H1 (cell line): Measurements from ENCODE around the gene ERICH6. TPM values are rescaled to one million over a fixed set of nuclear protein-coding genes. Genes with fewer than 3 reads are reported as not detected.

Experiments
- CTCF ChIA-PET: fragments of 300-600 bp; sonication (Branson Sonifier 250); formaldehyde crosslinking; loops from one replicate; lab custom pipeline; 2021; ENCODE audit not compliant: partially characterized antibody; lab: Charles Lee
- POLR2A ChIA-PET: fragments of 300-600 bp; sonication (Branson Sonifier 250); formaldehyde crosslinking; loops from one replicate; lab custom pipeline; 2021; ENCODE audit warnings: inconsistent platforms; ENCODE audit not compliant: partially characterized antibody; lab: Charles Lee
- DNase-seq, 2 experiments: peaks; one replicate each; pipeline versions ENCODE4 v3.0.0 to v3.0.0-alpha.2; 2010 to 2022; ENCODE audit warnings: low spot score in 2 of 2, low read depth in 1 of 2, mixed read lengths in 1 of 2
- FAIRE-seq: peaks from 2 replicates; lab custom pipeline; 2011; peaks lifted over from hg19 to GRCh38; lab: Jason Lieb, UNC
- H2AFZ ChIP-seq: 2 replicates; pipeline ENCODE4 v1.8.1; 2012; ENCODE audit warnings: low read length, inconsistent platforms
- H2AK5ac ChIP-seq: 2 replicates; pipeline ENCODE4 v1.6.1; 2013; ENCODE audit warnings: low read depth, low read length
- H2BK120ac ChIP-seq: replicated peaks from 2 replicates; pipeline ENCODE3; 2013; ENCODE audit warnings: low read depth, low read length, inconsistent platforms
- H2BK12ac ChIP-seq: 2 replicates; pipeline ENCODE4 v1.6.1; 2013; ENCODE audit warnings: low read depth, low read length
- H2BK15ac ChIP-seq: 2 replicates; pipeline ENCODE4 v1.6.1; 2013; ENCODE audit warnings: low read length
- H2BK20ac ChIP-seq: 2 replicates; pipeline ENCODE4 v1.6.1; 2013; ENCODE audit warnings: low read length
- H2BK5ac ChIP-seq: 2 replicates; pipeline ENCODE4 v1.6.1; 2013; ENCODE audit warnings: low read depth, low read length
- H3K14ac ChIP-seq: 2 replicates; pipeline ENCODE4 v1.6.1; 2013; ENCODE audit warnings: inconsistent platforms; ENCODE audit not compliant: insufficient read length
- H3K18ac ChIP-seq: 2 replicates; pipeline ENCODE4 v1.6.1; 2013; ENCODE audit warnings: low read length; ENCODE audit errors: extremely low read depth
- H3K23ac ChIP-seq: 2 replicates; pipeline ENCODE4 v1.6.1; 2013; ENCODE audit warnings: inconsistent platforms; ENCODE audit not compliant: insufficient read length
- H3K23me2 ChIP-seq: 2 replicates; pipeline ENCODE4 v1.6.1; 2013; ENCODE audit warnings: low read depth, low read length
- H3K27ac ChIP-seq: 2 replicates; pipeline ENCODE4 v1.6.1; 2011; ENCODE audit warnings: low read depth, low read length, inconsistent platforms
- H3K27me3 ChIP-seq, 4 experiments: replicated peaks in 1 of 4; 1 replicate in 1 of 4; 2 replicates in 3 of 4; pipeline versions ENCODE4 v1.6.1 to v1.8.1; 2011 to 2013; ENCODE audit warnings: low read length in 3 of 4, mild to moderate bottlenecking in 3 of 4, inconsistent platforms in 2 of 4, mixed read lengths in 2 of 4, moderate library complexity in 1 of 4; ENCODE audit not compliant: control insufficient read depth in 3 of 4, insufficient read depth in 3 of 4; ENCODE audit errors: extremely low read depth in 1 of 4
- H3K36me3 ChIP-seq, 4 experiments: 2 replicates each; pipeline versions ENCODE4 v1.6.1 to v1.8.1; 2011 to 2013; ENCODE audit warnings: mild to moderate bottlenecking in 4 of 4, low read length in 3 of 4, moderate library complexity in 2 of 4, control low read depth in 1 of 4, inconsistent platforms in 1 of 4; ENCODE audit not compliant: insufficient read depth in 4 of 4, control insufficient read depth in 2 of 4
- H3K4ac ChIP-seq: replicated peaks from 2 replicates; pipeline ENCODE3; 2013; ENCODE audit warnings: low read length, low read depth, mixed read lengths, inconsistent platforms; ENCODE audit not compliant: insufficient read length
- H3K4me1 ChIP-seq, 4 experiments: replicated peaks in 1 of 4; 1 replicate in 1 of 4; 2 replicates in 3 of 4; pipeline versions ENCODE4 v1.6.1 to v1.8.1; 2011 to 2013; ENCODE audit warnings: low read length in 3 of 4, inconsistent platforms in 2 of 4, mixed read lengths in 1 of 4; ENCODE audit not compliant: insufficient read depth in 4 of 4, control insufficient read depth in 3 of 4
- H3K4me2 ChIP-seq, 2 experiments: 2 replicates each; pipeline versions ENCODE4 v1.6.1 to v1.8.1; 2011 to 2013; ENCODE audit warnings: low read depth in 2 of 2, low read length in 2 of 2, control low read depth in 1 of 2, inconsistent platforms in 1 of 2, mild to moderate bottlenecking in 1 of 2; ENCODE audit not compliant: insufficient read depth in 1 of 2
- H3K4me3 ChIP-seq, 4 experiments: fragments of 200-600, 300-600 bp in 1 of 4; sonication (generic), shearing (Covaris generic), sonication (Bioruptor Twin) in 1 of 4; 2 replicates each; pipeline versions ENCODE4 v1.5.1 to v1.8.1; 2011 to 2016; ENCODE audit warnings: low read length in 4 of 4, low read depth in 3 of 4, control low read depth in 2 of 4, inconsistent platforms in 2 of 4, mild to moderate bottlenecking in 2 of 4, mixed read lengths in 1 of 4, moderate library complexity in 1 of 4; ENCODE audit not compliant: insufficient read depth in 2 of 4; ENCODE audit errors: extremely low read depth in 1 of 4
- H3K56ac ChIP-seq: replicated peaks from 2 replicates; pipeline ENCODE3; 2013; ENCODE audit warnings: low read depth, mild to moderate bottlenecking, mixed read lengths, low read length, inconsistent platforms; ENCODE audit not compliant: insufficient read length
- H3K79me1 ChIP-seq: 2 replicates; pipeline ENCODE4 v1.6.1; 2013; ENCODE audit warnings: low read depth, low read length, control low read depth
- H3K79me2 ChIP-seq, 2 experiments: 2 replicates each; pipeline versions ENCODE4 v1.6.1 to v1.8.1; 2012 to 2013; ENCODE audit warnings: low read length in 2 of 2, mild to moderate bottlenecking in 2 of 2, inconsistent platforms in 1 of 2; ENCODE audit not compliant: insufficient read depth in 2 of 2, control insufficient read depth in 1 of 2
- H3K9ac ChIP-seq, 4 experiments: replicated peaks in 1 of 4; 1 replicate in 1 of 4; 2 replicates in 3 of 4; pipeline versions ENCODE4 v1.6.1 to v1.8.1; 2011 to 2013; ENCODE audit warnings: low read depth in 3 of 4, low read length in 3 of 4, control low read depth in 2 of 4, mild to moderate bottlenecking in 2 of 4, moderate library complexity in 2 of 4, inconsistent platforms in 1 of 4; ENCODE audit errors: extremely low read depth in 1 of 4
- H3K9me3 ChIP-seq, 2 experiments: 2 replicates each; pipeline versions ENCODE4 v1.6.1 to v1.8.1; 2012 to 2013; ENCODE audit warnings: mild to moderate bottlenecking in 2 of 2, moderate library complexity in 2 of 2, control low read depth in 1 of 2, inconsistent platforms in 1 of 2, low read depth in 1 of 2, low read length in 1 of 2, mixed read lengths in 1 of 2; ENCODE audit not compliant: insufficient read depth in 2 of 2
- H4K20me1 ChIP-seq, 2 experiments: replicated peaks in 1 of 2; 2 replicates each; pipeline versions ENCODE3 to v1.8.1; 2011 to 2013; ENCODE audit warnings: inconsistent platforms in 2 of 2, low read length in 2 of 2, mild to moderate bottlenecking in 1 of 2; ENCODE audit not compliant: insufficient read depth in 2 of 2, control insufficient read depth in 1 of 2
- H4K5ac ChIP-seq: 2 replicates; pipeline ENCODE4 v1.6.1; 2013; ENCODE audit warnings: low read length, low read depth, mixed read lengths, inconsistent platforms; ENCODE audit not compliant: insufficient read length
- H4K8ac ChIP-seq: 2 replicates; pipeline ENCODE4 v1.8.0; 2013; ENCODE audit warnings: mild to moderate bottlenecking, moderate library complexity, low read length, inconsistent platforms; ENCODE audit not compliant: insufficient read depth; ENCODE audit errors: extremely low read depth
- H4K91ac ChIP-seq: replicated peaks from 2 replicates; pipeline ENCODE3; 2013; ENCODE audit warnings: low read length, mixed read lengths, inconsistent platforms; ENCODE audit not compliant: insufficient read length
- BCL11A ChIP-seq, 2 experiments: IDR thresholded peaks; one replicate each; pipeline ENCODE4 v1.6.1; 2011; ENCODE audit warnings: low read depth in 2 of 2, low read length in 2 of 2, mild to moderate bottlenecking in 2 of 2
- BRCA1 ChIP-seq: IDR thresholded peaks from 2 replicates; pipeline ENCODE4 v1.6.1; 2012; ENCODE audit warnings: low read depth, low read length, improper control_type of control experiment
- CBX5 ChIP-seq: fragments of 300-800, 300-1000 bp; sonication (generic); IDR thresholded peaks from 2 replicates; pipeline ENCODE4 v1.7.1; 2016; ENCODE audit warnings: antibody characterized with exemption, low read length, low read depth
- CEBPB ChIP-seq: IDR thresholded peaks from 2 replicates; pipeline ENCODE4 v1.6.1; 2012; ENCODE audit warnings: low read depth, low read length
- CHD1 ChIP-seq: IDR thresholded peaks from 2 replicates; pipeline ENCODE4 v1.6.1; 2012; ENCODE audit warnings: low read depth, low read length, improper control_type of control experiment
- EZH2 ChIP-seq: fragments of 200-600 bp; sonication (generic); IDR thresholded peaks from 2 replicates; pipeline ENCODE4 v1.7.1; 2012; ENCODE audit warnings: low read depth, mild to moderate bottlenecking, moderate library complexity, low read length, inconsistent platforms; ENCODE audit not compliant: severe bottlenecking
- GABPA ChIP-seq: IDR thresholded peaks from 2 replicates; pipeline ENCODE4 v1.6.1; 2011; ENCODE audit warnings: mild to moderate bottlenecking, low read length, moderate library complexity, borderline replicate concordance; ENCODE audit not compliant: insufficient read depth
- GTF2F1 ChIP-seq: IDR thresholded peaks from 2 replicates; pipeline ENCODE4 v1.6.1; 2012; ENCODE audit warnings: low read depth, low read length, improper control_type of control experiment, borderline replicate concordance
- HDAC6 ChIP-seq: IDR thresholded peaks from one replicate; pipeline ENCODE4 v1.7.1; 2012; ENCODE audit warnings: low read depth, mild to moderate bottlenecking, inconsistent platforms, low read length, moderate library complexity
- POLR2A ChIP-seq, 2 experiments: IDR thresholded peaks; 1 replicate in 1 of 2; 2 replicates in 1 of 2; pipeline ENCODE4 v1.6.1; 2011; ENCODE audit warnings: low read depth in 2 of 2, low read length in 2 of 2, mild to moderate bottlenecking in 2 of 2; ENCODE audit errors: control extremely low read depth in 1 of 2
- RXRA ChIP-seq: IDR thresholded peaks from 2 replicates; pipeline ENCODE4 v1.6.1; 2011; ENCODE audit warnings: low read depth, mild to moderate bottlenecking, low read length, moderate library complexity; ENCODE audit not compliant: insufficient read depth
- SIX5 ChIP-seq: IDR thresholded peaks from 2 replicates; pipeline ENCODE4 v1.6.1; 2011; ENCODE audit warnings: mild to moderate bottlenecking, low read depth, low read length
- SP4 ChIP-seq: IDR thresholded peaks from 2 replicates; pipeline ENCODE4 v1.6.1; 2012; ENCODE audit warnings: low read length, inconsistent platforms
- TAF1 ChIP-seq: IDR thresholded peaks from 2 replicates; pipeline ENCODE4 v1.6.1; 2011; ENCODE audit warnings: mild to moderate bottlenecking, low read depth, low read length
- TEAD4 ChIP-seq: IDR thresholded peaks from 2 replicates; pipeline ENCODE4 v1.6.1; 2012; ENCODE audit warnings: low read depth, low read length, inconsistent platforms, mixed read lengths
- WGBS, 2 experiments: shearing (Covaris generic) in 1 of 2; methylation state at CpG; one replicate each; pipeline versions ENCODE4 v1.1.6 to v1.1.7; 2013 to 2015; ENCODE audit warnings: low lambda C conversion rate in 2 of 2, mixed read lengths in 2 of 2, inconsistent platforms in 1 of 2, low coverage in 1 of 2, missing lambda C conversion rate in 1 of 2; ENCODE audit not compliant: insufficient replicate concordance in 2 of 2, insufficient coverage in 1 of 2, insufficient read length in 1 of 2; ENCODE audit errors: extremely low coverage in 1 of 2, missing lambda C conversion rate in 1 of 2; 5-methylcytosine and 5-hydroxymethylcytosine counted together
- polyA plus RNA-seq, 7 experiments: library from polyadenylated mRNA; depleted of rRNA in 3 of 7; stranded (reverse) in 5 of 7; unstranded in 2 of 7; fragments of >200 nt in 5 of 7; fragments of 200-250 nt in 2 of 7; gene quantifications; 1 replicate in 5 of 7; 2 replicates in 1 of 7; 4 replicates in 1 of 7; pipeline versions ENCODE4 v1.2.1 to v1.2.3, GENCODE V29; 2011 to 2013; ENCODE audit warnings: missing spikeins in 2 of 7, mixed read lengths in 2 of 7
- total RNA-seq: library from RNA; stranded (reverse); fragmentation: NEBNext Ultra II Directional; extraction: Animal tissue kit (Norgen Biotek cat#: 25700); gene quantifications from 2 replicates; pipeline ENCODE4 v1.2.1, GENCODE V29; 2021

ERICH6 gene
- total and polyA plus RNA-seq, 2 of the 8 experiments (the other 6 are each of a cell fraction or from before 2014, with no cell fraction given): not detected

DNA sequence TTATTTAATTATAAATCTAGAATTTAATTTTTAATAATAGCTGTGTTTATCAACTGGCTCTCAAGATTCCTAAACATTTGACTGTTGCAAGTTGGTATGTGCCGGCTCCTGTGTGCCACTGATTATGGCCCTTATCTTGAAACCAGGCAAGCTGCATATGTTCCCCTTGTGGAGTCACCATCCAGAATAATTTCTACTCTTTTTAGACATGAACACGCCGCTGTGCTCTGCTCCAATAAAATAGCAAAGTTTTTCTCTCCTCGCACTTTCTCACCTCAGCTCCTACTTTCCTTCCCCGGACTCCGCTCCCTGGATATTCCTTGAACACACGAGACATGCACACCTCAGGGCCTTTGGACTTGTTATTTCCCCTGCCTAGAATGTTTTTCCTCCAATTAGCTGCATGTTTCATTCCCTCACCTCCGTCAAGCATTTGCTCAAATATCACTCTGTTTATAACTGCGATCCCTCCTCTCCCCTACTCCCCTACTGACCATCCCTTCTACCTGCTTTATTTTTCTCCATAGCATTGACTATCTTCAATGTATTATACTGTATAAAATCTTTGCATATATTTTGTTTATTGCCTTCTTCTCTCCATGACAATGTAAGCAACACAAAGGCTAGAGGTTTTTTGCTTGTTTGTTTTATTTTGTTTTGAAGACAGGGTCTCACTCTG, 26.1 kb upstream of the ERICH6 start:
- Histone ChIP-seq H2BK15ac (no peak overlapping the region), H4K5ac (no peak overlapping the region), H3K56ac (no peak overlapping the region), H2BK120ac (no peak overlapping the region), H3K9me3 (no peaks in the 10 kb centered on the region), H3K4me2 (no peak overlapping the region), H4K8ac (no peak overlapping the region), H2AK5ac (no peak overlapping the region), H3K4me3 (no peak overlapping the region), H3K9ac (no peak overlapping the region), H3K79me2 (no peaks in the 10 kb centered on the region), H3K23me2 (no peaks in the 10 kb centered on the region), H2BK12ac (no peak overlapping the region), H2BK20ac (no peak overlapping the region), H2BK5ac (no peak overlapping the region), H3K23ac (no peak overlapping the region), H3K27me3 (no peaks in the 10 kb centered on the region), H4K20me1 (no peaks in the 10 kb centered on the region), H3K36me3 (no peaks in the 10 kb centered on the region), H3K4ac (no peak overlapping the region), H3K79me1 (no peaks in the 10 kb centered on the region), H3K14ac (no peak overlapping the region), H2AFZ (no peak overlapping the region), H3K18ac (no peak overlapping the region), H3K4me1 (peaks cover 0 to 4% (median 1%) of the 10 kb centered on the region in 4 experiments; a peak in 3 of 7 replicates), H3K27ac (no peak overlapping the region), H4K91ac (no peak overlapping the region)
- DNase-seq: no peak
- ChIA-PET POLR2A (interaction anchor here (0.9 kb wide), 1 partner anchor 34 kb away, joined by 3 read pairs; no protein-coding TSS in a partner anchor), CTCF (interaction anchor here (0.7 to 2.1 kb wide), 8 partner anchors 8 to 135 kb away, joined by 3 to 7 read pairs (median 4); no protein-coding TSS in a partner anchor)
- WGBS, 2 experiments: 89% methylated on average over 9 of the region's 9 CpGs; no CpG with 5 or more reads in 1 of the 2 experiments
- FAIRE-seq: no peak
- TF ChIP-seq GABPA (no peak), EZH2 (no peak), BCL11A (IDR thresholded peaks at IDR 0.05; ENCODE audit: low read depth in 2 of 2, low read length in 2 of 2) (no peak), SP4 (no peak), RXRA (no peak), CBX5 (no peak), SIX5 (no peak), BRCA1 (no peak), TAF1 (no peak), GTF2F1 (no peak), TEAD4 (no peak), CHD1 (no peak), CEBPB (no peak), POLR2A (IDR thresholded peaks at IDR 0.05; ENCODE audit: control extremely low read depth in 1 of 2, low read depth in 2 of 2, low read length in 2 of 2) (no peak), HDAC6 (no peak)
